ENCODE results near the gene TPTE2.

DNA sequence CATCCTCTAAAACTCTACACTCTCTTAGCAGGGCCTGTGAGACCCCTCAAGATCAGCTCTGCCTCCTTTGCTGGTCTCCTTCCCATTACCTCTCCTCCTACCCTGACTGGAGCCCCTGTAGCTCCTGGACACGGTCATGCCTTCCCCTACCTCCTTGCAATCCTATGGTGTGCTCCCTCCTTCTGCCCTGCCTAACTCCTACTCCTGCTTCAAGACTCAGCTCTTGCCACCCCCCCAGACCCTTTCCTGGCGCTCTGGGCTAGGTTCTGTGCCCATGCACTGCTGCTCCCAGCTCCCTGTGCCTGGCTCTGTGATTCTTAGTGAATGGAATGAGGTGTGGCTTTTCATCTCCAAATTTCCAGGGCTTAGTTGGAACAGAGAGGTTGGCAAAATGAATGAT, 28.0 kb upstream of the TPTE2 start:
- TF ChIP-seq, protein P1, sequence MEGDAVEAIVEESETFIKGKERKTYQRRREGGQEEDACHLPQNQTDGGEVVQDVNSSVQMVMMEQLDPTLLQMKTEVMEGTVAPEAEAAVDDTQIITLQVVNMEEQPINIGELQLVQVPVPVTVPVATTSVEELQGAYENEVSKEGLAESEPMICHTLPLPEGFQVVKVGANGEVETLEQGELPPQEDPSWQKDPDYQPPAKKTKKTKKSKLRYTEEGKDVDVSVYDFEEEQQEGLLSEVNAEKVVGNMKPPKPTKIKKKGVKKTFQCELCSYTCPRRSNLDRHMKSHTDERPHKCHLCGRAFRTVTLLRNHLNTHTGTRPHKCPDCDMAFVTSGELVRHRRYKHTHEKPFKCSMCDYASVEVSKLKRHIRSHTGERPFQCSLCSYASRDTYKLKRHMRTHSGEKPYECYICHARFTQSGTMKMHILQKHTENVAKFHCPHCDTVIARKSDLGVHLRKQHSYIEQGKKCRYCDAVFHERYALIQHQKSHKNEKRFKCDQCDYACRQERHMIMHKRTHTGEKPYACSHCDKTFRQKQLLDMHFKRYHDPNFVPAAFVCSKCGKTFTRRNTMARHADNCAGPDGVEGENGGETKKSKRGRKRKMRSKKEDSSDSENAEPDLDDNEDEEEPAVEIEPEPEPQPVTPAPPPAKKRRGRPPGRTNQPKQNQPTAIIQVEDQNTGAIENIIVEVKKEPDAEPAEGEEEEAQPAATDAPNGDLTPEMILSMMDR (IDR thresholded peaks at IDR 0.05), result no peak
- TF ChIP-seq POLR2A (IDR thresholded peaks at IDR 0.05), result no peak

Measured in right lobe of liver (tissue), 4 donors.